A549 (cell line): ENCODE data around the gene PRKD3. TPM values are rescaled to one million over a fixed set of nuclear protein-coding genes. Genes with fewer than 3 reads are reported as not detected.

ENCODE experiments used
- ATAC-seq, 2 experiments: fragments of 200-7000 bp in 1 of 2; fragments of >200 bp in 1 of 2; cut with Nextera tagmentation in 1 of 2; cut with Tn5 transposase in 1 of 2; 3 replicates each; pipeline versions ENCODE4 v1.8.0 to v1.9.1; 2018 to 2020; ENCODE audit warnings: mild to moderate bottlenecking in 1 of 2, moderate library complexity in 1 of 2
- CTCF ChIA-PET: fragments of 300-600 bp; sonication (Branson Sonifier 250); formaldehyde crosslinking; extraction: SDS; loops from one replicate; lab custom pipeline; 2021; ENCODE audit warnings: antibody characterized with exemption, inconsistent platforms; lab: Yijun Ruan, JAX
- POLR2A ChIA-PET: fragments of 350-600 bp; formaldehyde crosslinking; extraction: SDS; loops from one replicate; lab custom pipeline; 2021; ENCODE audit warnings: antibody characterized with exemption, inconsistent platforms; lab: Yijun Ruan, JAX
- DNase-seq, 2 experiments: peaks; one replicate each; pipeline versions ENCODE4 v3.0.0 to v3.0.0-alpha.2; 2011 to 2016; ENCODE audit warnings: low read depth in 1 of 2, low spot score in 1 of 2
- FAIRE-seq: peaks from 2 replicates; lab custom pipeline; 2011; peaks lifted over from hg19 to GRCh38; lab: Jason Lieb, UNC
- H3K27ac ChIP-seq, 2 experiments: fragments of >200 bp; sonication (Bioruptor Twin); formaldehyde crosslinking; 3 replicates each; pipeline ENCODE4 v1.5.1; 2016 to 2017
- H3K4me1 ChIP-seq: fragments of >200 bp; sonication (Bioruptor Twin); formaldehyde crosslinking; 3 replicates; pipeline ENCODE4 v1.6.1; 2016
- H3K4me2 ChIP-seq: fragments of >200 bp; sonication (Bioruptor Twin); formaldehyde crosslinking; 3 replicates; pipeline ENCODE4 v1.6.1; 2016
- H3K4me3 ChIP-seq: fragments of >200 bp; sonication (Bioruptor Twin); formaldehyde crosslinking; 3 replicates; pipeline ENCODE4 v1.5.1; 2016
- H3K9me3 ChIP-seq: fragments of >200 bp; sonication (Bioruptor Twin); formaldehyde crosslinking; 3 replicates; pipeline ENCODE4 v1.6.1; 2016
- BHLHE40 ChIP-seq: IDR thresholded peaks from 2 replicates; pipeline ENCODE4 v1.6.1; 2012; ENCODE audit warnings: low read depth, low read length, inconsistent platforms
- CEBPB ChIP-seq, 2 experiments: fragments of >200 bp in 1 of 2; sonication (Bioruptor Twin) in 1 of 2; formaldehyde crosslinking in 1 of 2; IDR thresholded peaks; 2 replicates each; pipeline ENCODE4 v1.6.1; 2012 to 2016
- CHD4 ChIP-seq: fragments of 200-600 bp; sonication (generic); IDR thresholded peaks from 2 replicates; pipeline ENCODE4 v1.6.1; 2016; ENCODE audit warnings: antibody characterized with exemption, mild to moderate bottlenecking, borderline replicate concordance
- EHMT2 ChIP-seq: fragments of 200-600 bp; sonication (generic); IDR thresholded peaks from 2 replicates; pipeline ENCODE4 v1.6.1; 2016; ENCODE audit warnings: antibody characterized with exemption, low read depth, mild to moderate bottlenecking, moderate library complexity
- ESRRA ChIP-seq: fragments of 150-350 bp; IDR thresholded peaks from 2 replicates; pipeline ENCODE4 v1.6.1; 2014; ENCODE audit warnings: mild to moderate bottlenecking, low read length, borderline replicate concordance
- FOSB ChIP-seq: fragments of 250-450 bp; sonication (Bioruptor Pico); IDR thresholded peaks from 2 replicates; pipeline ENCODE4 v1.5.0; 2020; ENCODE audit warnings: mild to moderate bottlenecking, moderate library complexity
- FOSL2 ChIP-seq, 2 experiments: fragments of 450-650 bp in 1 of 2; fragments of >200 bp in 1 of 2; sonication (Bioruptor Twin) in 1 of 2; formaldehyde crosslinking; IDR thresholded peaks; 2 replicates each; pipeline versions ENCODE4 v1.5.0 to v1.6.1; 2016 to 2020; ENCODE audit warnings: mild to moderate bottlenecking in 1 of 2, moderate library complexity in 1 of 2
- FOXS1 ChIP-seq: fragments of 250-450 bp; sonication (Bioruptor Pico); IDR thresholded peaks from 2 replicates; pipeline ENCODE4 v1.5.0; 2020; ENCODE audit warnings: mild to moderate bottlenecking, moderate library complexity
- GATA3 ChIP-seq: IDR thresholded peaks from 2 replicates; pipeline ENCODE4 v1.6.1; 2012; ENCODE audit warnings: borderline replicate concordance
- HDAC2 ChIP-seq: fragments of 200-600 bp; sonication (generic); IDR thresholded peaks from 2 replicates; pipeline ENCODE4 v1.6.1; 2016
- HEYL ChIP-seq: fragments of 250-450 bp; sonication (Bioruptor Pico); IDR thresholded peaks from 2 replicates; pipeline ENCODE4 v1.8.0; 2021; ENCODE audit warnings: mild to moderate bottlenecking, moderate library complexity
- HOXA7 ChIP-seq: fragments of 250-450 bp; sonication (Bioruptor Pico); IDR thresholded peaks from 2 replicates; pipeline ENCODE4 v1.5.0; 2020; ENCODE audit warnings: mild to moderate bottlenecking, moderate library complexity
- JUN ChIP-seq, 2 experiments: fragments of >200 bp; sonication (Bioruptor Twin); formaldehyde crosslinking; IDR thresholded peaks; 2 replicates in 1 of 2; 3 replicates in 1 of 2; pipeline ENCODE4 v1.6.1; 2016 to 2017
- JUNB ChIP-seq: fragments of >200 bp; sonication (Bioruptor Twin); formaldehyde crosslinking; IDR thresholded peaks from 2 replicates; pipeline ENCODE4 v1.6.1; 2016
- KDM1A ChIP-seq: fragments of 200-600 bp; sonication (generic); IDR thresholded peaks from 2 replicates; pipeline ENCODE4 v1.6.1; 2016; ENCODE audit warnings: low read depth, mild to moderate bottlenecking
- NFE2L2 ChIP-seq: fragments of 150-350 bp; conservative IDR thresholded peaks from 2 replicates; pipeline ENCODE4 v1.6.1; 2014; ENCODE audit warnings: low read length
- NR3C1 ChIP-seq: fragments of >200 bp; sonication (Bioruptor Twin); formaldehyde crosslinking; IDR thresholded peaks from 3 replicates; pipeline ENCODE4 v1.6.1; 2017
- PHF8 ChIP-seq: fragments of 200-600 bp; sonication (generic); IDR thresholded peaks from 2 replicates; pipeline ENCODE4 v1.6.1; 2016; ENCODE audit warnings: low read depth, mild to moderate bottlenecking, antibody characterized with exemption, moderate library complexity, borderline replicate concordance
- POLR2A ChIP-seq: IDR thresholded peaks from 2 replicates; pipeline ENCODE4 v1.6.1; 2012; ENCODE audit warnings: mild to moderate bottlenecking, low read length
- REST ChIP-seq: fragments of 200-600 bp; sonication (generic); IDR thresholded peaks from 2 replicates; pipeline ENCODE4 v1.6.1; 2016; ENCODE audit warnings: antibody characterized with exemption, mild to moderate bottlenecking, moderate library complexity
- RNF2 ChIP-seq: fragments of 200-600 bp; sonication (generic); IDR thresholded peaks from 2 replicates; pipeline ENCODE4 v1.6.1; 2016; ENCODE audit warnings: low read depth, mild to moderate bottlenecking, antibody characterized with exemption, moderate library complexity, borderline replicate concordance
- USF2 ChIP-seq: fragments of 450-650 bp; IDR thresholded peaks from 2 replicates; pipeline ENCODE4 v1.6.1; 2014; ENCODE audit warnings: antibody characterized with exemption
- ZNF302 ChIP-seq: fragments of 250-450 bp; sonication (Bioruptor Pico); IDR thresholded peaks from 2 replicates; pipeline ENCODE4 v1.9.0; 2021; ENCODE audit warnings: inconsistent platforms, mild to moderate bottlenecking, moderate library complexity
- ZSCAN20 ChIP-seq: fragments of 250-450 bp; sonication (Bioruptor Pico); IDR thresholded peaks from 2 replicates; pipeline ENCODE4 v1.8.0; 2022; ENCODE audit warnings: mild to moderate bottlenecking, moderate library complexity
- WGBS: methylation state at CpG from one replicate; pipeline ENCODE4 v1.1.6; 2017; ENCODE audit errors: missing lambda C conversion rate; 5-methylcytosine and 5-hydroxymethylcytosine counted together
- polyA plus RNA-seq, 4 experiments: library from polyadenylated mRNA; depleted of rRNA in 3 of 4; stranded (reverse); fragments of >200 nt; fragmentation: RNase III in 1 of 4; extraction: RNeasy Plus Mini Kit Qiagen cat#74134 plus additional on column Dnase treatment in 1 of 4; gene quantifications; 2 replicates in 3 of 4; 3 replicates in 1 of 4; pipeline ENCODE4 v1.2.3, GENCODE V29; 2011 to 2017
- TF ChIP-seq, protein P1 (sequence below): IDR thresholded peaks from 2 replicates; pipeline ENCODE4 v1.6.1; 2012
- TF ChIP-seq, protein P2 (sequence below): IDR thresholded peaks from 2 replicates; pipeline ENCODE4 v1.6.1; 2012

PRKD3 gene
- polyA plus RNA-seq, 2 of the 4 experiments (the other 2 are of a cell fraction), result 18.2 to 28.9 TPM

- H3K4me2 ChIP-seq, result no peak overlapping the region
- no peak for FAIRE-seq
- CTCF ChIA-PET, result interaction anchor here (0.9 to 2.6 kb wide), 2 partner anchors 12 to 520 kb away, joined by 4 to 9 read pairs; no protein-coding TSS in a partner anchor
- TF ChIP-seq, protein P1, sequence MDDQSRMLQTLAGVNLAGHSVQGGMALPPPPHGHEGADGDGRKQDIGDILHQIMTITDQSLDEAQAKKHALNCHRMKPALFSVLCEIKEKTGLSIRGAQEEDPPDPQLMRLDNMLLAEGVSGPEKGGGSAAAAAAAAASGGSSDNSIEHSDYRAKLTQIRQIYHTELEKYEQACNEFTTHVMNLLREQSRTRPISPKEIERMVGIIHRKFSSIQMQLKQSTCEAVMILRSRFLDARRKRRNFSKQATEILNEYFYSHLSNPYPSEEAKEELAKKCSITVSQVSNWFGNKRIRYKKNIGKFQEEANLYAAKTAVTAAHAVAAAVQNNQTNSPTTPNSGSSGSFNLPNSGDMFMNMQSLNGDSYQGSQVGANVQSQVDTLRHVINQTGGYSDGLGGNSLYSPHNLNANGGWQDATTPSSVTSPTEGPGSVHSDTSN, result no peak
- TF ChIP-seq KDM1A, result no peak
- TF ChIP-seq RNF2, result no peak
- TF ChIP-seq NFE2L2, result no peak
- TF ChIP-seq JUNB, result no peak
- TF ChIP-seq BHLHE40, result no peak
- no peak for TF ChIP-seq GATA3
- H3K9me3 ChIP-seq, result no peaks in the 10 kb centered on the region
- no peak overlapping the region for H3K4me3 ChIP-seq
- WGBS, result 77% methylated on average over 4 of the region's 4 CpGs
- POLR2A ChIA-PET, result no interaction called here
- ATAC-seq, result no peak
- H3K4me1 ChIP-seq, result no peaks in the 10 kb centered on the region
- no peak for DNase-seq
- H3K27ac ChIP-seq, result no peak overlapping the region
These were observed 32.9 kb upstream of the PRKD3 start for GRCh38 chr2:37357530-37357929.

- TF ChIP-seq JUNB, result no peak
- no peak for TF ChIP-seq ESRRA
- TF ChIP-seq PHF8, result no peak
- TF ChIP-seq, protein P2, sequence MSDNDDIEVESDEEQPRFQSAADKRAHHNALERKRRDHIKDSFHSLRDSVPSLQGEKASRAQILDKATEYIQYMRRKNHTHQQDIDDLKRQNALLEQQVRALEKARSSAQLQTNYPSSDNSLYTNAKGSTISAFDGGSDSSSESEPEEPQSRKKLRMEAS, result no peak
- no peak for TF ChIP-seq FOSB (CRISPR knock-in tag)
- no peak for TF ChIP-seq ZNF302
- no peak overlapping the region for H3K4me3 ChIP-seq
- H3K27ac ChIP-seq, result no peak overlapping the region
- H3K4me2 ChIP-seq, result no peak overlapping the region
- DNase-seq, result no peak
- WGBS, result 79% methylated on average over 1 of the region's 1 CpG
- ATAC-seq, result no peak
- CTCF ChIA-PET, result interaction anchor here (0.9 to 2.6 kb wide), 2 partner anchors 12 to 521 kb away, joined by 4 to 9 read pairs; no protein-coding TSS in a partner anchor
- no peaks in the 10 kb centered on the region for H3K9me3 ChIP-seq
- peak; percentile 36 for FAIRE-seq
- no peaks in the 10 kb centered on the region for H3K4me1 ChIP-seq
- POLR2A ChIA-PET, result no interaction called here
These were observed 32.4 kb upstream of the PRKD3 start for GRCh38 chr2:37357069-37357468.

DNA sequence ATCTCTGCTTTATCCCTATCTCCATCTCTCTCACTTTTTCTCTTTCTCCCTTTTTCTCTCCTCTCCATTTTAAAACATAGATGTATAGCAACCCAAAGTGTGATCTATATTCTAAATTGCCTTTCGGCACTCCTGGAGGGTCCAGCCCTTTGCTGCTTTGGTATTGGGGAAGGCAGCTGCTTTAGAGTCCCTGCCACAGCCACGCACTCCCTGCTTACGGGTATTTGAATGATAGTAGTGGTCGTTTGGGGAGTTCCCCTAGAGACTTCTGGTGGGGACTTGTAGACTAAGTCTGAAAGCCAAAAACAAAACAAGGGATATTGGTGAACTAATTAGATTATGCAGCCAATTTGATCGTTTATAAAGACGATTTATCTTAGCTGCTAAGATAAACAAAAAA lies 31.7 kb upstream of the PRKD3 start:
- ChIA-PET POLR2A (no interaction called here), CTCF (no interaction called here)
- H3K4me1 ChIP-seq, result peaks cover 4% of the 10 kb centered on the region; the same call in 2 of the 3 replicates
- TF ChIP-seq NR3C1, result no peak
- no peak for TF ChIP-seq FOSL2 (IDR thresholded peaks at IDR 0.05)
- no peak for TF ChIP-seq FOSL2 (CRISPR knock-in tag; IDR thresholded peaks at IDR 0.05)
- TF ChIP-seq CHD4, result no peak
- no peak for TF ChIP-seq PHF8
- no peak for TF ChIP-seq KDM1A
- TF ChIP-seq, protein P2, result no peak
- no peak for TF ChIP-seq NFE2L2
- no peak for TF ChIP-seq ZNF302
- no peak for TF ChIP-seq EHMT2
- no peak for TF ChIP-seq FOXS1 (CRISPR knock-in tag)
- TF ChIP-seq POLR2A, result no peak
- TF ChIP-seq RNF2, result no peak
- no peak for TF ChIP-seq CEBPB (IDR thresholded peaks at IDR 0.05)
- TF ChIP-seq HEYL (CRISPR knock-in tag), result no peak
- TF ChIP-seq REST, result no peak
- no peak for TF ChIP-seq ZSCAN20 (CRISPR knock-in tag)
- TF ChIP-seq HDAC2, result no peak
- TF ChIP-seq HOXA7, result no peak
- TF ChIP-seq JUN (IDR thresholded peaks at IDR 0.05), result no peak
- no peak for TF ChIP-seq USF2
- no peaks in the 10 kb centered on the region for H3K9me3 ChIP-seq
- H3K4me2 ChIP-seq, result no peak overlapping the region
- H3K4me3 ChIP-seq, result no peak overlapping the region
- no peak overlapping the region for H3K27ac ChIP-seq
- DNase-seq (no peak), ATAC-seq (no peak), FAIRE-seq (no peak)
- WGBS, result 73% methylated on average over 6 of the region's 6 CpGs
